Subcutaneous abdominal adipose tissue (tissue), 5 donors: ENCODE data around the gene SDR39U1.
A peak's percentile ranks its signal among the peaks of the same experiment; 100 is the strongest.

Experiments used
- H3K27ac ChIP-seq: one replicate; pipeline ENCODE4 v1.7.0; 2013; ENCODE audit warnings: low read depth, mild to moderate bottlenecking, inconsistent platforms, low read length, moderate library complexity
- H3K27me3 ChIP-seq, 5 donors: one replicate each; pipeline ENCODE4 v1.7.0; 2013; ENCODE audit warnings: low read length in 5 of 5, inconsistent platforms in 1 of 5; ENCODE audit not compliant: control insufficient read depth in 5 of 5, insufficient read depth in 4 of 5
- H3K36me3 ChIP-seq, 5 donors: one replicate each; pipeline ENCODE4 v1.7.0; 2013; ENCODE audit warnings: low read length in 5 of 5; ENCODE audit not compliant: control insufficient read depth in 5 of 5, insufficient read depth in 5 of 5
- H3K4me1 ChIP-seq, 5 donors: one replicate each; pipeline ENCODE4 v1.7.0; 2013; ENCODE audit warnings: low read length in 5 of 5, mild to moderate bottlenecking in 3 of 5, moderate library complexity in 1 of 5; ENCODE audit not compliant: control insufficient read depth in 5 of 5, insufficient read depth in 5 of 5
- H3K4me3 ChIP-seq, 5 donors: one replicate each; pipeline ENCODE4 v1.7.0; 2013; ENCODE audit warnings: low read length in 5 of 5, low read depth in 1 of 5
- H3K9ac ChIP-seq, 5 donors: one replicate each; pipeline ENCODE4 v1.7.0; 2013; ENCODE audit warnings: low read length in 5 of 5, mild to moderate bottlenecking in 4 of 5, moderate library complexity in 3 of 5
- H3K9me3 ChIP-seq, 5 donors: one replicate each; pipeline ENCODE4 v1.7.0; 2013; ENCODE audit warnings: low read length in 5 of 5; ENCODE audit not compliant: control insufficient read depth in 5 of 5
- donor health status: healthy.
- donor health status: healthy.
- donor health status: healthy.
- donor health status: healthy.
- donor health status: healthy.

The SDR39U1 gene

DNA sequence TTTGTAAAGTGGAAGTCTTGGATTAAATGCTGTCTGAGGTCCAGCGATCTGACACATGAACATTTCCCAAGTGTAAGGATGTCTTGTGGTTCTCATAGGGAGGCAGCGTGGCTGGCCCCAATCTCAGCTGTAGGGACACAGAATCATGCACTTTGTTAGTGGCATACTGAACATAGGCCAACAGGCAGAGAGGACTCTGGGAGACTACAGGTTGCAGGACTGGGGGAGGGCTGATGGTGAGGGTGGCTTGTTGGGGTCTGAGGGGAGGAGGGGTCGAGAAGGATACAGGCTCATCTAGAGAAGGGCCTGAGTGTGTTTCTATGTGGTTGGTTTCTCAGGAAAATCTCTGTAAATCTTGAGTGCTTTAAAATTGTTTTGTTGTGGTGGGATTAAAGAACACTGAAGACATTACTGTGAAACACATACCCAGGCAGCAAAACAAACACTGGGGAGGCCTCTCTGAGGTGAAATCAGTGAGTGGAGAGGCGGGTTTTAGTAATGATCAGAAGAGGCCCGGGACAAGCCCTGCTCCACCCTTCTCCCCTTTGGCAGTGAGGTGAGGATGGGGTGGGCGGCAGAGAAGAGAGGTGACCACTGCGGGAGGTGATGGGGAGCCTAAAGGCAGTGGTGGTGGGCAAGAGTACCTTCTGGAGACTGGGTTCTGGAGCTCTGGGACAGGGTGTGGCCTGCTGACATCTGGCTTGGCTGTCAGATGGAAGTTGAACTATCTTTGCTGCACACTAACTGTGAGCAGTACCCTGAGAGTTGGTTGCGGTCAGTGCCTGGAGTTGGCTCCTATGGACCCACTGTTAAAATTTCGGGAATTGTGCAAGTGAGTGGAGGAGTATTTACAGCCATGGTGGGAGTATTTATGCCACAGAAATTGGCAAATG is 40.5 kb downstream of the SDR39U1 start:
- H3K27ac ChIP-seq = no peak overlapping the region
- H3K4me3 ChIP-seq = no peak overlapping the region
- no peaks in the 10 kb centered on the region for H3K9me3 ChIP-seq
- H3K9ac ChIP-seq = no peak overlapping the region
- H3K27me3 ChIP-seq = peaks cover 0 to 3% (median 0%) of the 10 kb centered on the region in 5 donors
- H3K36me3 ChIP-seq = peaks cover 0 to 5% (median 0%) of the 10 kb centered on the region in 5 donors
- peaks cover 1 to 59% (median 35%) of the 10 kb centered on the region in 5 donors for H3K4me1 ChIP-seq

GRCh38 chr14:24399999-24400718 is 42.4 kb downstream of the SDR39U1 start:
- peak overlapping the region in 4 of 5 donors; percentile 40 to 79 (median 64) for H3K9ac ChIP-seq
- H3K9me3 ChIP-seq = no peaks in the 10 kb centered on the region
- H3K27ac ChIP-seq = peak overlapping the region; percentile 11
- peak overlapping the region; percentile 61 to 80 (median 74) for H3K4me3 ChIP-seq
- peaks cover 1 to 59% (median 35%) of the 10 kb centered on the region in 5 donors for H3K4me1 ChIP-seq
- no peaks in the 10 kb centered on the region for H3K27me3 ChIP-seq
- no peaks in the 10 kb centered on the region for H3K36me3 ChIP-seq

GRCh38 chr14:24399447-24399822 is 43.1 kb downstream of the SDR39U1 start:
- no peaks in the 10 kb centered on the region for H3K9me3 ChIP-seq
- H3K9ac ChIP-seq = peak overlapping the region in 3 of 5 donors; percentile 73 to 79 (median 74)
- H3K27ac ChIP-seq = peak overlapping the region; percentile 58
- no peaks in the 10 kb centered on the region for H3K27me3 ChIP-seq
- H3K4me1 ChIP-seq = peaks cover 1 to 59% (median 35%) of the 10 kb centered on the region in 5 donors
- no peaks in the 10 kb centered on the region for H3K36me3 ChIP-seq
- peak overlapping the region; percentile 61 to 80 (median 74) for H3K4me3 ChIP-seq

DNA sequence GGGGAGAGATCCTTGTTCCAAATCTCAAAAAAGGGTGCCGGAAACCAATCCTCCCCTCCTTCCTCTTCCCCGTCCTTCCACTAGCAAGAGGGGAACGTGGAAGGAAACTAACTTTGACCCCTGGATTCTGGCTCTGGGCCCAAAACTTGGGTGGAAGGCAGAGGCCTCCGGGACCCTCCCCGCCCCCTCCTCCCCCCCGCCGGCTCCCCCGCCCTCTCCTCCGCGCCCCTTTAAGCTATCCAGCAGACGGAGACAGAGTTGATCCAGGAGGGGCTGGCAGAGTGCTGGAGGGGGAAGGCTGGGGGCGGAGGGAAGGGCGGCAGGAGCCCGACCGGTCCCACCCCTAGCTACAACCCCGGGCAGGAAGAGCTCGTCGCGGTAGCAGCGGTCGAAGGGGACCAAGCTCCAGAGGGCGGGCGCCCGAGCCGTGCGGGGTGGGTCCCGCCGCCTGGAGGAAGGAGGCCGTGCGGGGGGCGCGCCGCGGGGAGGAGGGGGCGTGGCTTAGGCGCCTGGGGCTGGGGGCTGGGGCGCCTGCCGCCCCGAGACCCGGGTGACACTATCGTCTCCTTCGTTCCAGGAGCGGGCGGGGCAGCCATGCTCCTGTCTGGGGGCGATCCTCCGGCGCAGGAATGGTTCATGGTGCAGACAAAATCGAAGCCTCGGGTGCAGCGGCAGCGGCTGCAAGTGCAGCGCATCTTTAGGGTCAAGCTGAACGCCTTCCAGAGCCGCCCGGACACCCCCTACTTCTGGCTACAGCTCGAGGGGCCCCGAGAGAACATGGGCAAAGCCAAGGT is 43.7 kb downstream of the SDR39U1 start, which contains the start of gene NYNRIN:
Gene NYNRIN, plus strand, starts transcription at position 351 of the 794 bp plus-strand sequence. Its CDS starts 244 bp downstream, at position 595.
- Histone ChIP-seq H3K27me3 (no peaks in the 10 kb centered on the region), H3K36me3 (no peaks in the 10 kb centered on the region), H3K9me3 (no peaks in the 10 kb centered on the region), H3K4me3 (peak within 1 kb of the TSS; percentile 61 to 80 (median 74)), H3K4me1 (peaks cover 1 to 57% (median 35%) of the 10 kb centered on the region in 5 donors), H3K9ac (peak within 1 kb of the TSS in 3 of 5 donors; percentile 73 to 79 (median 74)), H3K27ac (peak within 1 kb of the TSS; percentile 58)

GRCh38 chr14:24398293-24398652 is 44.3 kb downstream of the SDR39U1 start:
- Histone ChIP-seq H3K27ac (peak overlapping the region; percentile 23), H3K27me3 (no peaks in the 10 kb centered on the region), H3K36me3 (no peaks in the 10 kb centered on the region), H3K9me3 (no peaks in the 10 kb centered on the region), H3K4me3 (peak overlapping the region in 3 of 5 donors; percentile 42 to 74 (median 69)), H3K4me1 (peaks cover 1 to 51% (median 29%) of the 10 kb centered on the region in 5 donors), H3K9ac (no peak overlapping the region)

- H3K9ac ChIP-seq = no peak overlapping the region
- peaks cover 0 to 1% (median 0%) of the 10 kb centered on the region in 5 donors for H3K27me3 ChIP-seq
- peak overlapping the region; percentile 23 for H3K27ac ChIP-seq
- peaks cover 1 to 46% (median 25%) of the 10 kb centered on the region in 5 donors for H3K4me1 ChIP-seq
- peak overlapping the region in 3 of 5 donors; percentile 42 to 74 (median 69) for H3K4me3 ChIP-seq
- H3K36me3 ChIP-seq = no peaks in the 10 kb centered on the region
- H3K9me3 ChIP-seq = no peaks in the 10 kb centered on the region
Observed at GRCh38 chr14:24397639-24398292, 44.8 kb downstream of the SDR39U1 start.

DNA sequence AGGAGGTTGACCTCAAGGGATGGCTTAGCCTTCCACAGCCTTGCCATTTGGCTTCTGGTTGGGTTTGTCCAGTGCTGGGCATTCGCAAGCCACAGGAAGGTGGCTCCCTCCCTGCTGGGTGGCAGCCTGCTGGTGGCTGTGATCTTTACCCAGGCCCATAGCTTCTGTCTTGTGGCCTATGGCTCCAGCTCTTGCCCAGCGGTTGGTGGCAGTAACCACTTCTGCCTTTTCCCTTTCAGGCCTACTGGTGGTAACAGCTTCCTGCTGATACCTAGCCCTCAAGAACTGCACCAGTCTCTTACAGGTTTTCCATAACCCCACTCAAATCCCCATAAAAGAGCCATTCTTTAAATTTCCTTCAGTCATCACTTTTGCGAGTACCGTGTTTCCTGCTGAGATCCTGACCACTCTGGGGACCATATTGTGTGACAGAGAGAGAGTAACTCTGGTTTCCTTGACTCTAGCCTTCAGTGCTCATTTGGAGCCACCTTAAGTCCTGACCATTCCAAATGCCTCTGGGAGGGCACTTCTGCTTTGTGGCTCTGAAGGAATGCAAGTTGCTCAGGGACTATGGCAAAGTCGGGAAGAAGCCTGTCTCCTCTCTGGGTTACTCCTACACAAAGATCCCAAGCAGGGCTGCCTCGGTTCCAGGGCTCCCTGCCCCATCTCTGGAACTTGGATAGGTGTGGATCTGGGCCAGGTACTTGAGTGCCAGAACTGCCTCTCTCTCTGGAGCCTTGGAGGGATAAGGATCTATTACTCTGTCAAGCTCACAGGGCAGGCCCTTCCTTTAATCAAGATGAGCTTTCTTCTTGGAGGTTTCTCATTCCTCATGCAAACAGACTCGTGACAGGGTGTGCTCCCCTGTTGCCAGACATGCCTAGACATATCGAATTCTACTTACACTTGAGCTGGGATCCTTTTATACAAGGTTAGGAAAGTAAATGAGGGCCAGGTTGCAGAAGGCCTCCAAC is 46.7 kb downstream of the SDR39U1 start:
- H3K27ac ChIP-seq = no peak overlapping the region
- H3K27me3 ChIP-seq = peaks cover 0 to 8% (median 4%) of the 10 kb centered on the region in 5 donors
- H3K9ac ChIP-seq = no peak overlapping the region
- H3K9me3 ChIP-seq = no peaks in the 10 kb centered on the region
- peaks cover 1 to 28% (median 20%) of the 10 kb centered on the region in 5 donors for H3K4me1 ChIP-seq
- H3K4me3 ChIP-seq = no peak overlapping the region
- H3K36me3 ChIP-seq = no peaks in the 10 kb centered on the region

DNA sequence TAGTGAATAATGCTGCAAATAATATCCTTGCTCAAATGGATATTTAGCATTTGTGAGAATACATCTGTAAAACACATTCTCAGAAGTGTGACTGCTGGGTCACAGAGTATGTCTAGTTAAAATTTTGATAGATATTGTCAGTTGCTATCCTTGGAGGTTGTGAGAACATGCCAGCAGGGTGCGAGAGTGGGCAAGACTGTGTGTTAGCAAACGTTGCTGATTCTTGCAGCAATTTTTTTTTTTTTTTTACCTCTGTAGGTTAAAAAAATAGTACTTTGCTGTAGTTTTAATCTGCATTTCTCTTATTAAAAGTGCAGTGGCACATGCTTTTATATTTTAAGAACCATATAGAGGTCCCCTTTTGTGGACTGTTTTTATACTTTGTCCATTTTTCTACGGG is 48.3 kb downstream of the SDR39U1 start:
- no peak overlapping the region for H3K4me3 ChIP-seq
- no peaks in the 10 kb centered on the region for H3K9me3 ChIP-seq
- no peak overlapping the region for H3K27ac ChIP-seq
- H3K36me3 ChIP-seq = no peaks in the 10 kb centered on the region
- peaks cover 0 to 8% (median 4%) of the 10 kb centered on the region in 5 donors for H3K27me3 ChIP-seq
- H3K4me1 ChIP-seq = peaks cover 0 to 13% (median 8%) of the 10 kb centered on the region in 5 donors
- no peak overlapping the region for H3K9ac ChIP-seq
